Mucosa of descending colon (tissue), 3 donors: ENCODE data around the gene PHF2. TPM values are rescaled to one million over a fixed set of nuclear protein-coding genes. Genes with fewer than 3 reads are reported as not detected.

Experiments used
- ATAC-seq: fragments of 200-7000 bp; cut with Tn5 transposase; one replicate; pipeline ENCODE4 v1.9.1; 2020; ENCODE audit warnings: mild to moderate bottlenecking, moderate library complexity
- DNase-seq, 3 donors: peaks; one replicate each; pipeline ENCODE4 v3.0.0-alpha.2; 2020
- H3K36me3 ChIP-seq: fragments of 200-600 bp; one replicate; pipeline ENCODE4 v1.8.0; 2021; ENCODE audit warnings: low read depth, mild to moderate bottlenecking
- H3K4me1 ChIP-seq: fragments of 200-600 bp; one replicate; pipeline ENCODE4 v1.8.0; 2021; ENCODE audit warnings: low read depth, mild to moderate bottlenecking
- H3K4me3 ChIP-seq: fragments of 200-600 bp; one replicate; pipeline ENCODE4 v1.8.0; 2021; ENCODE audit warnings: mild to moderate bottlenecking
- H3K9me3 ChIP-seq: fragments of 200-600 bp; one replicate; pipeline ENCODE4 v1.8.0; 2021; ENCODE audit warnings: mild to moderate bottlenecking
- intact Hi-C, 2 donors: fragments of 100-400 bp; cut with DNase I in 1 of 2; cut with micrococcal nuclease in 1 of 2; formaldehyde crosslinking; loops; one replicate each; pipeline versions ENCODE4 v1.11.0 to v1.11.1; 2022; cut with DNase I, micrococcal nuclease
- total RNA-seq, 3 donors: library from RNA; stranded (reverse); fragmentation: NEBNext Ultra II Directional in 2 of 3; extraction: Animal tissue kit (Norgen Biotek cat#: 25700) in 2 of 3; gene quantifications; one replicate each; pipeline versions ENCODE4 v1.2.1 to v1.2.4, GENCODE V29; 2021 to 2023
- TF ChIP-seq, protein P1 (sequence below): fragments of 200-600 bp; IDR thresholded peaks from one replicate; pipeline ENCODE4 v1.8.0; 2022; ENCODE audit warnings: antibody characterized with exemption, mild to moderate bottlenecking
- donor health status: DM: no; HTN: no; CAD: no; lungs with moderate emphysema.
- donor health status: DM: no; HTN: no; CAD: no.
- donor health status: DM: no; HTN: yes; CAD: no.

PHF2 gene
- total RNA-seq, 3 donors from 2014 or later = 19.1 to 42.9 (median 21.7) TPM

DNA sequence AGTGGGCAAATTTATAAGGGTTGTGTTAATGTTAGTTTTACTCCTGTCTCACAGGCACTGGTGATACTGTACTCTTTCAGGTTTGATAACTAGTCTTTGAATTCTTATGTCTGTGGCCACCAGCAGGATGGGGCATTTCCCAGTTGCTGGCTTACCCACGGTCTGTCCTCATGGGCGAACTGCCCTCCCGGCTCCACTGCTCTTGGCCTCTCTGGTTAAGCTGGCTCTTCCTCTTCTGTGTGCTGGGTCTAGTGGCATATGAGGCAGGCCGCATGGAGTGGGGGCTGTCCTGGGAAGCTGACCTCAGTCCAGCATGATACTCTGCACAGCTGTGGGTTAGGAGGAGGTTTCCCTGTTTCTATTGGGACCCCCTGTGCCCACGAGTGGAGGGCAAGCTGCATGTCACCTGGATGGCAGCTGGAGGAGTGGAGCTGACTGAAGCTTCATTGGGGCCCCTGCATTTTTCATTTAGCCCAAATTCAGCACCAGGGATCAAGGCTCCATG is 19.5 kb downstream of the PHF2 start:
- H3K36me3 ChIP-seq = no peaks in the 10 kb centered on the region
- no peak for DNase-seq
- H3K4me1 ChIP-seq = peaks cover 43% of the 10 kb centered on the region
- intact Hi-C loops = no loop called here
- TF ChIP-seq, protein P1, sequence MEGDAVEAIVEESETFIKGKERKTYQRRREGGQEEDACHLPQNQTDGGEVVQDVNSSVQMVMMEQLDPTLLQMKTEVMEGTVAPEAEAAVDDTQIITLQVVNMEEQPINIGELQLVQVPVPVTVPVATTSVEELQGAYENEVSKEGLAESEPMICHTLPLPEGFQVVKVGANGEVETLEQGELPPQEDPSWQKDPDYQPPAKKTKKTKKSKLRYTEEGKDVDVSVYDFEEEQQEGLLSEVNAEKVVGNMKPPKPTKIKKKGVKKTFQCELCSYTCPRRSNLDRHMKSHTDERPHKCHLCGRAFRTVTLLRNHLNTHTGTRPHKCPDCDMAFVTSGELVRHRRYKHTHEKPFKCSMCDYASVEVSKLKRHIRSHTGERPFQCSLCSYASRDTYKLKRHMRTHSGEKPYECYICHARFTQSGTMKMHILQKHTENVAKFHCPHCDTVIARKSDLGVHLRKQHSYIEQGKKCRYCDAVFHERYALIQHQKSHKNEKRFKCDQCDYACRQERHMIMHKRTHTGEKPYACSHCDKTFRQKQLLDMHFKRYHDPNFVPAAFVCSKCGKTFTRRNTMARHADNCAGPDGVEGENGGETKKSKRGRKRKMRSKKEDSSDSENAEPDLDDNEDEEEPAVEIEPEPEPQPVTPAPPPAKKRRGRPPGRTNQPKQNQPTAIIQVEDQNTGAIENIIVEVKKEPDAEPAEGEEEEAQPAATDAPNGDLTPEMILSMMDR = no peak
- H3K4me3 ChIP-seq = no peak overlapping the region
- no peak for ATAC-seq
- no peaks in the 10 kb centered on the region for H3K9me3 ChIP-seq

DNA sequence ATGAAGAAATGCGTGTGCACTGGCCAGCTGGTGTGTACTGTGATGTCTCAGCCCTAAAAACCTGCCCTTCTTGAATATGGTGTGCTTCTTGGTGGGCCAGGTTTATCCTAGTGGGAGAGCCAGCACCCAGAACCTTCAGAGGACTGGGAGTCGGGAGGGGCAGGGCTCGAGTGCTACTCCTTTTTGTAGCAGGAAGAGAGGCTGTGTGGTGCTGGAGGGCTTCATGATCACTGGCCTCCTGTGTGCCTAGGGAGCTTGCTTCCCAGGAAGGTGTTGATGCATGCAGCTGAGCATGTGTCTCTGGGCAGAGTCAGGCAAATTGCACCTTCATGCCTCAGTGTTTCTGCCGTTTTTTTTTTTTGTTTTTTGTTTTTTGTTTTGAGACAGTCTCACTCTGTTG is 20.0 kb downstream of the PHF2 start:
- no peak for DNase-seq
- peaks cover 43% of the 10 kb centered on the region for H3K4me1 ChIP-seq
- TF ChIP-seq, protein P1 = no peak
- ATAC-seq = no peak
- intact Hi-C loops = no loop called here
- H3K9me3 ChIP-seq = no peaks in the 10 kb centered on the region
- H3K4me3 ChIP-seq = no peak overlapping the region
- H3K36me3 ChIP-seq = no peaks in the 10 kb centered on the region

DNA sequence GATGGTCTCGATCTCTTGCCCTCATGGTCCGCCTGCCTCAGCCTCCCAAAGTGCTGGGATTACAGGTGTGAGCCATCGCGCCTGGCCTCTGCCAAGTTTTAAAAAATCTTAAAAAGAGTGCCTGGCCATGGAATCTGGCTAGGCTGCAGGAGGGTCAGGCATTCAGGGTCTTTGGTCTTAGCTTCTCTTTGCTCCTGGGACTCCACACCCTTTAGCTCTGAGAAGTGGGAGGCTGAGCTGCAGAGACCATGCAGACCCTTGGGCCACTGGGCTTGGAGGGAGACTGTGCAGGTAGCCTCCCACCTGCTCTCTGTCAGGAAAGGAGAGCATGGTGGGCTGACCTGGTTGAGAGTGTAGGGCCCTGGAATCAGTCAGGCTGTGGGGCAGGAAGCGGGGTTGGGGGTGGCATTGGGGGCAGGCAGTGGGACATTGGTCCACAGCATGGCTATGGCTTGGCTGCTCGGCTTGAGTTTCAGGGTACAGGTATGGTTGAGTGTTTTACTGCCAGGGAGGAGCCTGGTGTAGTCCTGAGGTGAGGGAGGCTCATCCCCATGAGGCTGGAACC is 20.8 kb downstream of the PHF2 start:
- no peaks in the 10 kb centered on the region for H3K9me3 ChIP-seq
- intact Hi-C loops = no loop called here
- DNase-seq = no peak
- TF ChIP-seq, protein P1 = no peak
- H3K4me3 ChIP-seq = no peak overlapping the region
- no peaks in the 10 kb centered on the region for H3K36me3 ChIP-seq
- peaks cover 43% of the 10 kb centered on the region for H3K4me1 ChIP-seq
- ATAC-seq = no peak

DNA sequence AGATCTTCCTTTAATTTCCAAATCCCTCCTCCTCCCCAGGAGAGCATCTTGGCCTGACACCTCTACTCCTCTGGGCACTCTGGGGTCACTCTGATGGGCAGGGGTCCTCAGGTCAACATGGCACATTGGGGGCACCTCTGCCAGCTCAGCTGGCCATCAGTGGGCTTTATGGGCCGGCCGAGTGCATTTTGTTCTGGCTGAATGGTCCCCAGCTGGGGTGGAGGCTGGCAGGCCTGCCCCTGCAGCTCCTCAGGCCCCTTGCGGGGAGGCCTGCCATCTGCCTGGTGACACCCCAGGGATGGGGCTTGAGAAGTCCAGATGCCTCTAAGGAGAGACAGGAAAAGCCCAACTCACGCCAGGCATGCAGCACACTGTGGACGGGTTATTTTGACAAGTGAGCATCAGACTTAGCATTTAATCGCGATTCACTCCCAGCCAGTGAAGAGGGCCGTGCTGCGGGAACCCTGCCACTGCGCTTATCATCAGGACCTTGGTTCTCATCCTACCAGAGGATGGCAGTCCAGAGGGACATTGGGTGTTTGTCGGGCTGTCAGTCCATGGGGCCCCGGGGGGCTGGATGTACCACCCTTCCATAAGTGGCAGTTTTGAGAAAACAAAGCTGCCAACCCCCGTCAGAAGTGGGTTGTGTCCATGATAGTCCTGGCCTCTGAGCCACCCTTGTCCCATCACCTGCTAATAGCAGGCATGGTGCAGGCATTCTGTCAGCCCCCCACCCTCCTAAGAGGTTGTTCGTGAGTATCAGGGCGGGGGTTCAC is 21.7 kb downstream of the PHF2 start:
- H3K4me1 ChIP-seq = peaks cover 42% of the 10 kb centered on the region
- TF ChIP-seq, protein P1 = no peak

DNA sequence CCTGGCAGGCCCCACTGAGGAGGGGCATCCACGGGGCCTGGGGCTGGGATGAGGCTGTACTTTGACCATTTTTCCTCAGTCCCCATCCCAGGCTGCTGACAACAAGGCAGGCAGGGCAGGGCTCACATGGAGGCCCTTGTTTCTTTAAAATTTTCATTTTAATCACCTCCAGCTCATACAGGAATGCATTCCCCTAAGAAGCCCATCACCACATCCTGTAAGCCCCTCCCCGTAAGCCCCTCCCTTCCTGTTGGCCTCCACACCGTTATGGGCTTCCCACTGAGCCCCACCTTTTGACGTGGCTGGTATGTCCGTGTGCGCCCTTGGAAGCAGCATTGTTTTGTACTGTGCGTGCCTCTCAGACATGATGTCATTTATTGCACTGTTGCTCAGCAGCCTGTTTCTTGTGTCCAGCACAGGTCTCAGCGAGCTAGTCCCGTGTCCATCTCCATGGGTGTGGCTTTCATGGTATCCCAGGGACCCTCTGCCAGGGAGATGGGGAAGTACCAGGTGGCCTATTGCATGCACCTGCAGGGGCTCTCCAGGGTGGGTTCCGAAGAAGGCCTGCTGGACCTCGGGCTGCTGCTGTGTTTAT is 22.4 kb downstream of the PHF2 start:
- TF ChIP-seq, protein P1 = no peak
- H3K36me3 ChIP-seq = no peaks in the 10 kb centered on the region
- DNase-seq (peak in 1 of 3 donors; percentile 47), ATAC-seq (peak; percentile 63)
- intact Hi-C loops = no loop called here
- H3K4me3 ChIP-seq = no peak overlapping the region
- no peaks in the 10 kb centered on the region for H3K9me3 ChIP-seq
- H3K4me1 ChIP-seq = peaks cover 37% of the 10 kb centered on the region

More for the DNA sequence above, 21.7 kb downstream of the PHF2 start:
- DNase-seq (peak in 2 of 3 donors; percentile 31 to 39), ATAC-seq (no peak)
- Histone ChIP-seq H3K9me3 (no peaks in the 10 kb centered on the region), H3K4me3 (no peak overlapping the region), H3K36me3 (no peaks in the 10 kb centered on the region)
- intact Hi-C loops = no loop called here
